Activated CD8-positive, alpha-beta memory T cell treated with anti-CD3 and anti-CD28 coated beads for 1 hour (primary cell): Measurements from ENCODE around the gene SEMA6A.

Source experiments
- DNase-seq, 2 donors: peaks; one replicate each; pipeline ENCODE4 v3.0.0-alpha.2; 2020; ENCODE audit warnings: low read depth in 1 of 2; ENCODE audit errors: extremely low read depth in 1 of 2

Gene SEMA6A

GRCh38 chr5:116576053-116576713, 1.6 kb upstream of the SEMA6A start:
- DNase-seq = no peak

GRCh38 chr5:116575326-116576052, 866 bp upstream of the SEMA6A start:
- no peak for DNase-seq

GRCh38 chr5:116573702-116574366, 789 bp downstream of the SEMA6A start:
- no peak for DNase-seq

GRCh38 chr5:116573279-116573701, 1.3 kb downstream of the SEMA6A start:
- no peak for DNase-seq

- DNase-seq = no peak
Observed at GRCh38 chr5:116572350-116573278, 2.0 kb downstream of the SEMA6A start.

GRCh38 chr5:116571568-116572349, 2.9 kb downstream of the SEMA6A start:
- DNase-seq = no peak

GRCh38 chr5:116569999-116570398, 4.6 kb downstream of the SEMA6A start:
- DNase-seq = no peak

GRCh38 chr5:116567106-116567505, 7.5 kb downstream of the SEMA6A start:
- DNase-seq = no peak

- no peak for DNase-seq
Observed at GRCh38 chr5:116566251-116566650, 8.4 kb downstream of the SEMA6A start.

GRCh38 chr5:116564756-116565490, 9.7 kb downstream of the SEMA6A start:
- DNase-seq = no peak

GRCh38 chr5:116564312-116564711, 10.3 kb downstream of the SEMA6A start:
- DNase-seq = no peak

GRCh38 chr5:116563736-116564308, 10.8 kb downstream of the SEMA6A start:
- DNase-seq = no peak

- DNase-seq = no peak
Observed at GRCh38 chr5:116562669-116563068, 12.0 kb downstream of the SEMA6A start.

- DNase-seq = no peak
Observed at GRCh38 chr5:116561658-116562057, 13.0 kb downstream of the SEMA6A start.

GRCh38 chr5:116559673-116560164, 14.9 kb downstream of the SEMA6A start:
- no peak for DNase-seq

GRCh38 chr5:116559239-116559638, 15.4 kb downstream of the SEMA6A start:
- DNase-seq = no peak

- DNase-seq = no peak
Observed at GRCh38 chr5:116557669-116558271, 16.9 kb downstream of the SEMA6A start.

- no peak for DNase-seq
Observed at GRCh38 chr5:116554764-116555163, 19.9 kb downstream of the SEMA6A start.
